Spleen (tissue), 7 donors: ENCODE data around the gene GAREM1.

ENCODE experiments used
- CTCF ChIP-seq, 11 experiments: fragments of 200-600 bp in 7 of 11; fragments of 450-650 bp in 4 of 11; sonication (generic) in 4 of 11; IDR thresholded peaks in 8 of 11; conservative IDR thresholded peaks in 3 of 11; 1 replicate in 7 of 11; 2 replicates in 4 of 11; pipeline versions ENCODE4 v1.4.0 to v1.8.0; 2016 to 2021; ENCODE audit warnings: antibody characterized with exemption in 11 of 11, inconsistent platforms in 4 of 11, mild to moderate bottlenecking in 1 of 11
- POLR2A ChIP-seq, 3 donors: fragments of 450-650 bp; IDR thresholded peaks; one replicate each; pipeline ENCODE4 v1.5.1; 2017; ENCODE audit warnings: antibody characterized with exemption in 3 of 3, mild to moderate bottlenecking in 1 of 3
- POLR2AphosphoS5 ChIP-seq, 3 donors: sonication (generic); formaldehyde crosslinking; IDR thresholded peaks; one replicate each; pipeline ENCODE4 v1.5.1; 2017; ENCODE audit warnings: antibody characterized with exemption in 3 of 3
- donor health status: DM: no; HTN: no; CAD: no; lungs with moderate emphysema.
- donor health status: DM: no; HTN: no; CAD: no.
- donor health status: DM: no; HTN: no; CAD: no.

GRCh38 chr18:32468147-32468845, 2.4 kb downstream of the GAREM1 start:
- no peak for TF ChIP-seq CTCF (IDR thresholded peaks at IDR 0.05 in 8 of 11, conservative IDR thresholded peaks at IDR 0.05 in 3 of 11)
- TF ChIP-seq POLR2A (IDR thresholded peaks at IDR 0.05): no peak
- no peak for TF ChIP-seq POLR2AphosphoS5 (IDR thresholded peaks at IDR 0.05)
